GM23338 (cell line): Measurements from ENCODE around the gene MPP4. TPM values are rescaled to one million over a fixed set of nuclear protein-coding genes. Genes with fewer than 3 reads are reported as not detected.
A peak's percentile ranks its signal among the peaks of the same experiment; 100 is the strongest.

Experiments
- ATAC-seq: fragments of 200-7000 bp; cut with Tn5 transposase; 3 replicates; pipeline ENCODE4 v1.9.1; 2020
- DNase-seq: peaks from one replicate; pipeline ENCODE4 v3.0.0-alpha.2; 2015; ENCODE audit warnings: low spot score
- H2AFZ ChIP-seq: fragments of 200-600 bp; sonication (generic); 2 replicates; pipeline ENCODE4 v1.8.0; 2016; ENCODE audit warnings: antibody characterized with exemption, mild to moderate bottlenecking, moderate library complexity
- H3F3A ChIP-seq: fragments of 200-600 bp; sonication (generic); replicated peaks from 2 replicates; pipeline ENCODE4 v1.8.0; 2017; ENCODE audit warnings: antibody characterized with exemption, mixed run types, low read depth
- H3K27ac ChIP-seq: fragments of 200-600 bp; sonication (generic); 2 replicates; pipeline ENCODE4 v1.6.1; 2016; ENCODE audit warnings: low read depth
- H3K27me3 ChIP-seq: fragments of 200-600 bp; sonication (generic); 2 replicates; pipeline ENCODE4 v1.8.0; 2016; ENCODE audit warnings: mild to moderate bottlenecking, mixed run types, moderate library complexity; ENCODE audit not compliant: insufficient read depth
- H3K36me3 ChIP-seq: fragments of 200-600 bp; sonication (generic); 2 replicates; pipeline ENCODE4 v1.8.0; 2016; ENCODE audit warnings: mild to moderate bottlenecking; ENCODE audit not compliant: insufficient read depth
- H3K4me1 ChIP-seq: fragments of 200-600 bp; sonication (generic); 2 replicates; pipeline ENCODE4 v1.8.0; 2016; ENCODE audit warnings: mild to moderate bottlenecking, moderate library complexity; ENCODE audit not compliant: insufficient read depth
- H3K4me2 ChIP-seq: fragments of 200-600 bp; sonication (generic); 2 replicates; pipeline ENCODE4 v1.7.1; 2017; ENCODE audit warnings: mixed run types
- H3K4me3 ChIP-seq: fragments of 200-600 bp; sonication (generic); 2 replicates; pipeline ENCODE4 v1.6.1; 2016; ENCODE audit warnings: mixed run types
- H3K79me2 ChIP-seq: fragments of 200-600 bp; sonication (generic); replicated peaks from 2 replicates; pipeline ENCODE4 v1.8.0; 2017; ENCODE audit warnings: mild to moderate bottlenecking; ENCODE audit not compliant: insufficient read depth
- H3K9me2 ChIP-seq: fragments of 200-600 bp; sonication (generic); 2 replicates; pipeline ENCODE4 v1.8.0; 2017; ENCODE audit not compliant: insufficient read depth
- H4K20me1 ChIP-seq: fragments of 200-600 bp; sonication (generic); replicated peaks from 2 replicates; pipeline ENCODE4 v1.8.0; 2017; ENCODE audit warnings: mild to moderate bottlenecking; ENCODE audit not compliant: insufficient read depth
- H3K27ac Mint-ChIP-seq: 2 replicates; pipeline ENCODE4 v1.8.0; 2020; ENCODE audit warnings: inconsistent platforms, mild to moderate bottlenecking, moderate library complexity, mixed read lengths
- H3K27me3 Mint-ChIP-seq: 3 replicates; pipeline ENCODE4 v1.8.0; 2022; ENCODE audit warnings: low read depth, mild to moderate bottlenecking, moderate library complexity, mixed read lengths, inconsistent platforms; ENCODE audit not compliant: insufficient read depth, poor library complexity
- H3K36me3 Mint-ChIP-seq: 3 replicates; pipeline ENCODE4 v1.8.0; 2021; ENCODE audit warnings: low read depth, mild to moderate bottlenecking, inconsistent platforms, moderate library complexity, mixed read lengths
- H3K4me1 Mint-ChIP-seq: 3 replicates; pipeline ENCODE4 v1.8.0; 2020; ENCODE audit warnings: mild to moderate bottlenecking, inconsistent platforms, mixed read lengths
- H3K4me3 Mint-ChIP-seq: 3 replicates; pipeline ENCODE4 v1.8.0; 2021; ENCODE audit warnings: moderate library complexity, mild to moderate bottlenecking, inconsistent platforms, mixed read lengths
- H3K9me3 Mint-ChIP-seq: 3 replicates; pipeline ENCODE4 v1.8.0; 2020; ENCODE audit warnings: moderate library complexity, mild to moderate bottlenecking, inconsistent platforms, mixed read lengths
- CREB1 ChIP-seq: fragments of 250-450 bp; sonication (Bioruptor Pico); IDR thresholded peaks from 2 replicates; pipeline ENCODE4 v1.5.0; 2020; ENCODE audit warnings: low read depth, mild to moderate bottlenecking, moderate library complexity
- CTCF ChIP-seq, 2 experiments: fragments of 200-600 bp in 1 of 2; sonication (generic) in 1 of 2; conservative IDR thresholded peaks; 2 replicates each; pipeline versions ENCODE4 v1.5.1 to v1.6.1; 2016 to 2017; ENCODE audit warnings: antibody characterized with exemption in 2 of 2, low read depth in 2 of 2, mild to moderate bottlenecking in 2 of 2, moderate library complexity in 1 of 2
- JUNB ChIP-seq: IDR thresholded peaks from one replicate; pipeline ENCODE4 v1.6.1; 2016; ENCODE audit warnings: antibody characterized with exemption; ENCODE audit not compliant: unreplicated experiment
- REST ChIP-seq: IDR thresholded peaks from one replicate; pipeline ENCODE4 v1.6.1; 2018; ENCODE audit warnings: antibody characterized with exemption; ENCODE audit not compliant: unreplicated experiment
- ZNF331 ChIP-seq: fragments of 250-450 bp; sonication (Bioruptor Pico); IDR thresholded peaks from 2 replicates; pipeline ENCODE4 v1.5.0; 2020; ENCODE audit warnings: low read depth, mild to moderate bottlenecking, moderate library complexity
- polyA plus RNA-seq: library from polyadenylated mRNA; unstranded; fragments of >200 nt; fragmentation: Nextera tagmentation; extraction: Ambion mirVana; gene quantifications from 2 replicates; pipeline ENCODE4 v1.2.1, GENCODE V29; 2016
- total RNA-seq: library from RNA; depleted of rRNA; stranded (reverse); fragments of >200 nt; shearing (Covaris generic); gene quantifications from 2 replicates; pipeline ENCODE4 v1.2.3, GENCODE V29; 2014
- TF ChIP-seq, protein P1 (sequence below): fragments of 250-450 bp; sonication (Bioruptor Pico); IDR thresholded peaks from 2 replicates; pipeline ENCODE4 v1.5.0; 2020; ENCODE audit warnings: mild to moderate bottlenecking, moderate library complexity
- TF ChIP-seq, protein P2 (sequence below): IDR thresholded peaks from 2 replicates; pipeline ENCODE4 v1.6.1; 2016; ENCODE audit warnings: antibody characterized with exemption

The MPP4 gene
- total and polyA plus RNA-seq, 2 experiments from 2014 or later: not detected

GRCh38 chr2:201647431-201647830, 51.0 kb downstream of the MPP4 start (continued):
- TF ChIP-seq, protein P1, sequence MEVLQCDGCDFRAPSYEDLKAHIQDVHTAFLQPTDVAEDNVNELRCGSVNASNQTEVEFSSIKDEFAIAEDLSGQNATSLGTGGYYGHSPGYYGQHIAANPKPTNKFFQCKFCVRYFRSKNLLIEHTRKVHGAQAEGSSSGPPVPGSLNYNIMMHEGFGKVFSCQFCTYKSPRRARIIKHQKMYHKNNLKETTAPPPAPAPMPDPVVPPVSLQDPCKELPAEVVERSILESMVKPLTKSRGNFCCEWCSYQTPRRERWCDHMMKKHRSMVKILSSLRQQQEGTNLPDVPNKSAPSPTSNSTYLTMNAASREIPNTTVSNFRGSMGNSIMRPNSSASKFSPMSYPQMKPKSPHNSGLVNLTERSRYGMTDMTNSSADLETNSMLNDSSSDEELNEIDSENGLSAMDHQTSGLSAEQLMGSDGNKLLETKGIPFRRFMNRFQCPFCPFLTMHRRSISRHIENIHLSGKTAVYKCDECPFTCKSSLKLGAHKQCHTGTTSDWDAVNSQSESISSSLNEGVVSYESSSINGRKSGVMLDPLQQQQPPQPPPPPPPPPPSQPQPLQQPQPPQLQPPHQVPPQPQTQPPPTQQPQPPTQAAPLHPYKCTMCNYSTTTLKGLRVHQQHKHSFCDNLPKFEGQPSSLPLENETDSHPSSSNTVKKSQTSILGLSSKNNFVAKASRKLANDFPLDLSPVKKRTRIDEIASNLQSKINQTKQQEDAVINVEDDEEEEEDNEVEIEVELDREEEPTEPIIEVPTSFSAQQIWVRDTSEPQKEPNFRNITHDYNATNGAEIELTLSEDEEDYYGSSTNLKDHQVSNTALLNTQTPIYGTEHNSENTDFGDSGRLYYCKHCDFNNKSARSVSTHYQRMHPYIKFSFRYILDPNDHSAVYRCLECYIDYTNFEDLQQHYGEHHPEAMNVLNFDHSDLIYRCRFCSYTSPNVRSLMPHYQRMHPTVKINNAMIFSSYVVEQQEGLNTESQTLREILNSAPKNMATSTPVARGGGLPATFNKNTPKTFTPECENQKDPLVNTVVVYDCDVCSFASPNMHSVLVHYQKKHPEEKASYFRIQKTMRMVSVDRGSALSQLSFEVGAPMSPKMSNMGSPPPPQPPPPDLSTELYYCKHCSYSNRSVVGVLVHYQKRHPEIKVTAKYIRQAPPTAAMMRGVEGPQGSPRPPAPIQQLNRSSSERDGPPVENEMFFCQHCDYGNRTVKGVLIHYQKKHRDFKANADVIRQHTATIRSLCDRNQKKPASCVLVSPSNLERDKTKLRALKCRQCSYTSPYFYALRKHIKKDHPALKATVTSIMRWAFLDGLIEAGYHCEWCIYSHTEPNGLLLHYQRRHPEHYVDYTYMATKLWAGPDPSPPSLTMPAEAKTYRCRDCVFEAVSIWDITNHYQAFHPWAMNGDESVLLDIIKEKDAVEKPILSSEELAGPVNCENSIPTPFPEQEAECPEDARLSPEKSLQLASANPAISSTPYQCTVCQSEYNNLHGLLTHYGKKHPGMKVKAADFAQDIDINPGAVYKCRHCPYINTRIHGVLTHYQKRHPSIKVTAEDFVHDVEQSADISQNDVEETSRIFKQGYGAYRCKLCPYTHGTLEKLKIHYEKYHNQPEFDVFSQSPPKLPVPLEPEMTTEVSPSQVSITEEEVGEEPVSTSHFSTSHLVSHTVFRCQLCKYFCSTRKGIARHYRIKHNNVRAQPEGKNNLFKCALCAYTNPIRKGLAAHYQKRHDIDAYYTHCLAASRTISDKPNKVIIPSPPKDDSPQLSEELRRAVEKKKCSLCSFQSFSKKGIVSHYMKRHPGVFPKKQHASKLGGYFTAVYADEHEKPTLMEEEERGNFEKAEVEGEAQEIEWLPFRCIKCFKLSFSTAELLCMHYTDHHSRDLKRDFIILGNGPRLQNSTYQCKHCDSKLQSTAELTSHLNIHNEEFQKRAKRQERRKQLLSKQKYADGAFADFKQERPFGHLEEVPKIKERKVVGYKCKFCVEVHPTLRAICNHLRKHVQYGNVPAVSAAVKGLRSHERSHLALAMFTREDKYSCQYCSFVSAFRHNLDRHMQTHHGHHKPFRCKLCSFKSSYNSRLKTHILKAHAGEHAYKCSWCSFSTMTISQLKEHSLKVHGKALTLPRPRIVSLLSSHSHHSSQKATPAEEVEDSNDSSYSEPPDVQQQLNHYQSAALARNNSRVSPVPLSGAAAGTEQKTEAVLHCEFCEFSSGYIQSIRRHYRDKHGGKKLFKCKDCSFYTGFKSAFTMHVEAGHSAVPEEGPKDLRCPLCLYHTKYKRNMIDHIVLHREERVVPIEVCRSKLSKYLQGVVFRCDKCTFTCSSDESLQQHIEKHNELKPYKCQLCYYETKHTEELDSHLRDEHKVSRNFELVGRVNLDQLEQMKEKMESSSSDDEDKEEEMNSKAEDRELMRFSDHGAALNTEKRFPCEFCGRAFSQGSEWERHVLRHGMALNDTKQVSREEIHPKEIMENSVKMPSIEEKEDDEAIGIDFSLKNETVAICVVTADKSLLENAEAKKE (CRISPR knock-in tag): no peak
- no peak for TF ChIP-seq CREB1 (CRISPR knock-in tag)

DNA sequence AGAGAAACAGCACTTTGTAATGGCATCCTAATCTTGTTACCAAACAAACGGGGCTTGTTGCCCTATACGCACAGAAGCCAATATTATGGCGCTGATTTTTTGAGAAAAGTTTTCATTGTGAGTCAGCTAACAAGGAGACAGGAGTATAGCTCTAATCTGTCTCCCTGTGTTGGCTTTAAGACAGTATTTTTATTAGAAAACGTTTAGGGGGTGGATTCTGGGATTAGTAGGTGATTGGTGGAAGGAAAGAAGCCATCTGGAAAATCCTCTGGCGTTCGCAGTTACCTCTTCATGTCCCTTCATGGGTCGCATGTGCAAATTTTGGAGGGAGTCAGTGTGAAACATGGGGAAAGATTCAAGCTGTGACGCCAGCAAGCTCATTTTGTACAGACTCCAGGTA, 54.4 kb downstream of the MPP4 start:
- H3K27me3 ChIP-seq: no peaks in the 10 kb centered on the region
- H3K4me1 ChIP-seq: peaks cover 10% of the 10 kb centered on the region; the same call in 1 of the 2 replicates
- no peak for ATAC-seq
- Mint-ChIP-seq H3K27me3 (peaks cover 9% of the 10 kb centered on the region), H3K4me1 (peaks cover 14% of the 10 kb centered on the region), H3K27ac (no peak overlapping the region), H3K36me3 (peaks cover under 1% of the 10 kb centered on the region; the same call in 2 of the 3 replicates), H3K9me3 (no peaks in the 10 kb centered on the region), H3K4me3 (peak overlapping the region; percentile 90; the same call in 2 of the 3 replicates)
- H2AFZ ChIP-seq: peak overlapping the region; percentile 88; the same call in 1 of the 2 replicates
- peaks cover 26% of the 10 kb centered on the region for H3K79me2 ChIP-seq
- H3K27ac ChIP-seq: no peak overlapping the region
- peaks cover 4% of the 10 kb centered on the region; the same call in 1 of the 2 replicates for H3K36me3 ChIP-seq
- H3F3A ChIP-seq: no peaks in the 10 kb centered on the region
- peak overlapping the region; percentile 89 for H3K4me2 ChIP-seq
- H3K9me2 ChIP-seq: no peaks in the 10 kb centered on the region
- peak overlapping the region; percentile 74; the same call in 1 of the 2 replicates for H3K4me3 ChIP-seq
- DNase-seq: peak; percentile 21
- no peaks in the 10 kb centered on the region; the same call in 1 of the 2 replicates for H4K20me1 ChIP-seq
- TF ChIP-seq JUNB (no peak), ZNF331 (CRISPR knock-in tag) (no peak), CTCF (conservative IDR thresholded peaks at IDR 0.05; ENCODE audit: low read depth in 2 of 2) (no peak), REST (no peak)
- TF ChIP-seq, protein P2, sequence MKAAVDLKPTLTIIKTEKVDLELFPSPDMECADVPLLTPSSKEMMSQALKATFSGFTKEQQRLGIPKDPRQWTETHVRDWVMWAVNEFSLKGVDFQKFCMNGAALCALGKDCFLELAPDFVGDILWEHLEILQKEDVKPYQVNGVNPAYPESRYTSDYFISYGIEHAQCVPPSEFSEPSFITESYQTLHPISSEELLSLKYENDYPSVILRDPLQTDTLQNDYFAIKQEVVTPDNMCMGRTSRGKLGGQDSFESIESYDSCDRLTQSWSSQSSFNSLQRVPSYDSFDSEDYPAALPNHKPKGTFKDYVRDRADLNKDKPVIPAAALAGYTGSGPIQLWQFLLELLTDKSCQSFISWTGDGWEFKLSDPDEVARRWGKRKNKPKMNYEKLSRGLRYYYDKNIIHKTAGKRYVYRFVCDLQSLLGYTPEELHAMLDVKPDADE: no peak
